CD14-positive monocyte (primary cell): ENCODE measurements around the gene SIRPA. TPM values are rescaled to one million over a fixed set of nuclear protein-coding genes. Genes with fewer than 3 reads are reported as not detected.
"Not testable (repeated sequence)": the region's sequence is repeated elsewhere in the genome, so short reads cannot be mapped to it uniquely, and the experiment has no call there.

ENCODE experiments used
- DNase-seq, 3 donors: peaks; one replicate each; pipeline ENCODE4 v3.0.0-alpha.2; 2011 to 2022
- H2AFZ ChIP-seq: 2 replicates; pipeline ENCODE4 v1.6.0; 2012; ENCODE audit warnings: mild to moderate bottlenecking, low read depth, low read length, inconsistent platforms; ENCODE audit not compliant: insufficient read depth, poor library complexity, severe bottlenecking
- H3K27ac ChIP-seq, 2 donors: 1 replicate in 1 of 2; 2 replicates in 1 of 2; pipeline ENCODE4 v1.5.1; 2012 to 2013; ENCODE audit warnings: low read length in 2 of 2, control low read depth in 1 of 2, inconsistent platforms in 1 of 2, low read depth in 1 of 2, mild to moderate bottlenecking in 1 of 2
- H3K27me3 ChIP-seq, 2 donors: one replicate each; pipeline versions ENCODE4 v1.6.0 to v1.6.1; 2011 to 2013; ENCODE audit warnings: low read length in 2 of 2; ENCODE audit not compliant: control insufficient read depth in 2 of 2, insufficient read depth in 2 of 2
- H3K36me3 ChIP-seq, 2 donors: replicated peaks in 1 of 2; 1 replicate in 1 of 2; 2 replicates in 1 of 2; pipeline versions ENCODE4 v1.5.1 to v1.6.1; 2012 to 2013; ENCODE audit warnings: low read length in 2 of 2, control low read depth in 1 of 2, inconsistent platforms in 1 of 2, mild to moderate bottlenecking in 1 of 2; ENCODE audit not compliant: insufficient read depth in 2 of 2, control insufficient read depth in 1 of 2
- H3K4me1 ChIP-seq, 2 donors: 1 replicate in 1 of 2; 2 replicates in 1 of 2; pipeline versions ENCODE4 v1.5.1 to v1.6.1; 2012 to 2013; ENCODE audit warnings: low read length in 2 of 2, control low read depth in 1 of 2, inconsistent platforms in 1 of 2, mild to moderate bottlenecking in 1 of 2, moderate library complexity in 1 of 2; ENCODE audit not compliant: insufficient read depth in 2 of 2, control insufficient read depth in 1 of 2
- H3K4me2 ChIP-seq: replicated peaks from 2 replicates; pipeline ENCODE3; 2012; ENCODE audit warnings: low read length, moderate library complexity, mild to moderate bottlenecking; ENCODE audit not compliant: poor library complexity, severe bottlenecking; ENCODE audit errors: extremely low read depth
- H3K4me3 ChIP-seq, 3 experiments: fragments of 200-600 bp in 1 of 3; sonication (generic) in 1 of 3; replicated peaks in 1 of 3; 1 replicate in 2 of 3; 2 replicates in 1 of 3; pipeline ENCODE4 v1.5.1; 2011 to 2013; ENCODE audit warnings: low read length in 3 of 3, mild to moderate bottlenecking in 3 of 3, control low read depth in 2 of 3, low read depth in 2 of 3, inconsistent platforms in 1 of 3, moderate library complexity in 1 of 3
- H3K79me2 ChIP-seq: 2 replicates; pipeline ENCODE4 v1.6.0; 2012; ENCODE audit warnings: mild to moderate bottlenecking, control low read depth, inconsistent platforms, low read length, moderate library complexity; ENCODE audit not compliant: insufficient read depth
- H3K9ac ChIP-seq: 2 replicates; pipeline ENCODE4 v1.6.0; 2017; ENCODE audit warnings: low read length, mild to moderate bottlenecking; ENCODE audit not compliant: insufficient read depth, poor library complexity, severe bottlenecking
- H3K9me3 ChIP-seq, 2 donors: replicated peaks in 1 of 2; 1 replicate in 1 of 2; 2 replicates in 1 of 2; pipeline versions ENCODE4 v1.5.1 to v1.6.1; 2012 to 2013; ENCODE audit warnings: low read length in 2 of 2, control low read depth in 1 of 2; ENCODE audit not compliant: control insufficient read depth in 1 of 2, insufficient read depth in 1 of 2
- H4K20me1 ChIP-seq: 2 replicates; pipeline ENCODE4 v1.6.0; 2012; ENCODE audit warnings: mild to moderate bottlenecking, low read length, control low read depth, moderate library complexity; ENCODE audit not compliant: insufficient read depth
- H3K27ac Mint-ChIP-seq, 7 donors: one replicate each; pipeline ENCODE4 v1.8.0; 2020; ENCODE audit warnings: mild to moderate bottlenecking in 7 of 7, mixed read lengths in 7 of 7, moderate library complexity in 6 of 7, inconsistent platforms in 2 of 7
- H3K27me3 Mint-ChIP-seq, 3 donors: one replicate each; pipeline ENCODE4 v1.8.0; 2021 to 2022; ENCODE audit warnings: low read depth in 3 of 3, mild to moderate bottlenecking in 3 of 3, mixed read lengths in 3 of 3, moderate library complexity in 3 of 3, inconsistent platforms in 1 of 3
- H3K36me3 Mint-ChIP-seq, 2 donors: one replicate each; pipeline ENCODE4 v1.8.0; 2020; ENCODE audit warnings: mixed read lengths in 2 of 2, inconsistent platforms in 1 of 2, mild to moderate bottlenecking in 1 of 2
- H3K4me1 Mint-ChIP-seq: one replicate; pipeline ENCODE4 v1.8.0; 2020; ENCODE audit warnings: mild to moderate bottlenecking, mixed read lengths
- H3K4me3 Mint-ChIP-seq, 2 donors: one replicate each; pipeline ENCODE4 v1.8.0; 2020; ENCODE audit warnings: mild to moderate bottlenecking in 2 of 2, mixed read lengths in 2 of 2, moderate library complexity in 1 of 2
- H3K9me3 Mint-ChIP-seq, 7 donors: one replicate each; pipeline ENCODE4 v1.8.0; 2020 to 2022; ENCODE audit warnings: mixed read lengths in 7 of 7, mild to moderate bottlenecking in 6 of 7, moderate library complexity in 6 of 7, inconsistent platforms in 2 of 7
- CTCF ChIP-seq: fragments of 200-600 bp; IDR thresholded peaks from one replicate; pipeline ENCODE4 v1.8.0; 2022; ENCODE audit warnings: antibody characterized with exemption, mild to moderate bottlenecking
- WGBS: methylation state at CpG from one replicate; pipeline ENCODE4 v1.1.5; 2013; ENCODE audit warnings: missing lambda C conversion rate; ENCODE audit not compliant: insufficient coverage; 5-methylcytosine and 5-hydroxymethylcytosine counted together
- intact Hi-C, 2 donors: fragments of 100-400 bp; cut with micrococcal nuclease; formaldehyde crosslinking; loops; one replicate each; pipeline versions ENCODE4 v1.15.0 to v1.15.1; 2023
- polyA plus RNA-seq, 3 donors: library from polyadenylated mRNA; depleted of rRNA in 1 of 3; unstranded in 2 of 3; stranded (reverse) in 1 of 3; fragments of 300-500 nt in 2 of 3; fragments of >200 nt in 1 of 3; fragmentation: Illumina TruSeq in 2 of 3; gene quantifications; 1 replicate in 2 of 3; 2 replicates in 1 of 3; pipeline ENCODE4 v1.2.3, GENCODE V29; 2012 to 2021

SIRPA gene
- polyA plus RNA-seq, 3 donors: 28.4 to 126 (median 58.3) TPM

- H3K27ac ChIP-seq: peak overlapping the region in 1 of 2 donors; percentile 41
- TF ChIP-seq CTCF: no peak
- H4K20me1 ChIP-seq: peaks cover 100% of the 10 kb centered on the region
- no peaks in the 10 kb centered on the region for H3K9me3 ChIP-seq
- H3K4me2 ChIP-seq: no peak overlapping the region
- Mint-ChIP-seq H3K9me3 (no peaks in the 10 kb centered on the region), H3K4me3 (no peak overlapping the region), H3K27me3 (no peaks in the 10 kb centered on the region), H3K27ac (peak overlapping the region in 2 of 7 donors; percentile 35 to 37), H3K4me1 (peaks cover 10% of the 10 kb centered on the region), H3K36me3 (peaks cover 87 to 99% of the 10 kb centered on the region in 2 donors)
- no peak overlapping the region for H3K4me3 ChIP-seq
- peaks cover 92 to 100% of the 10 kb centered on the region in 2 donors for H3K36me3 ChIP-seq
- no peaks in the 10 kb centered on the region for H3K4me1 ChIP-seq
- WGBS: 88% methylated on average over 4 of the region's 6 CpGs
- H3K9ac ChIP-seq: no peak overlapping the region
- no peak overlapping the region for H2AFZ ChIP-seq
- intact Hi-C loops: no loop called here
- H3K79me2 ChIP-seq: peaks cover 83% of the 10 kb centered on the region
- no peak for DNase-seq
- no peaks in the 10 kb centered on the region for H3K27me3 ChIP-seq
These were observed 25.6 kb downstream of the SIRPA start for GRCh38 chr20:1920826-1921225.

GRCh38 chr20:1921985-1922384, 26.8 kb downstream of the SIRPA start:
- WGBS: no CpG with 5 or more reads among the region's 4 CpGs
- H3K9ac ChIP-seq, DNase-seq, H3K9me3 ChIP-seq, intact Hi-C loops, H3K27me3 Mint-ChIP-seq, H3K27ac ChIP-seq, H3K27me3 ChIP-seq, H2AFZ ChIP-seq, H3K4me1 ChIP-seq, H3K4me2 ChIP-seq, H3K27ac Mint-ChIP-seq, H3K4me3 ChIP-seq, H3K4me3 Mint-ChIP-seq, H3K9me3 Mint-ChIP-seq: not testable (repeated sequence)
- peaks cover 88 to 99% of the 10 kb centered on the region in 2 donors for H3K36me3 Mint-ChIP-seq
- peaks cover 91 to 100% of the 10 kb centered on the region in 2 donors for H3K36me3 ChIP-seq
- H4K20me1 ChIP-seq: peaks cover 100% of the 10 kb centered on the region
- peaks cover 75% of the 10 kb centered on the region for H3K79me2 ChIP-seq
- peaks cover 17% of the 10 kb centered on the region for H3K4me1 Mint-ChIP-seq
